GM21717 (cell line): Measurements from ENCODE around the gene FHOD3.
A peak's percentile ranks its signal among the peaks of the same experiment; 100 is the strongest.

Experiments used
- ATAC-seq: cut with Tn5 transposase; IDR thresholded peaks from one replicate; pipeline ENCODE4 v1.9.1; 2021; ENCODE audit warnings: mild to moderate bottlenecking, moderate library complexity; ENCODE audit not compliant: unreplicated experiment

The FHOD3 gene

DNA sequence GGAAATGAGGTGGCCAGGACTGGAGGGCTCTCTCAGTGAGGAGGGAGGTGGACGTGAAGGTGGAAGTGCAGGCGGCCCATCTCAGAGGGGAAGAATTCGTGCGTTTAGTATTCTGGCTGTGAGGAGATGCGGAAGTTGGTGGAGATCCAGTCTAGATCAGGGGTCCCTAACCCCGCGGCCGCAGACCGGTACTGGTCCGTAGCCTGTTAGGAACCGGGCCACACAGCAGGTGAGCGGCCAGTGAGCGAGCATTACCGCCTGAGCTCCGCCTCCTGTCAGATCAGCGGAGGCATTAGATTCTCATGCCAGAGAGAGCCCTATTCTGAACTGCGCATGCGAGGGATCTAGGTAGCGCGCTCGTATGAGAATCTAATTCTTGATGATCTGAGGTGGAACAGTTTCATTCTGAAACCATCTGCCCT is 1.6 kb upstream of the FHOD3 start:
- ATAC-seq = no peak

DNA sequence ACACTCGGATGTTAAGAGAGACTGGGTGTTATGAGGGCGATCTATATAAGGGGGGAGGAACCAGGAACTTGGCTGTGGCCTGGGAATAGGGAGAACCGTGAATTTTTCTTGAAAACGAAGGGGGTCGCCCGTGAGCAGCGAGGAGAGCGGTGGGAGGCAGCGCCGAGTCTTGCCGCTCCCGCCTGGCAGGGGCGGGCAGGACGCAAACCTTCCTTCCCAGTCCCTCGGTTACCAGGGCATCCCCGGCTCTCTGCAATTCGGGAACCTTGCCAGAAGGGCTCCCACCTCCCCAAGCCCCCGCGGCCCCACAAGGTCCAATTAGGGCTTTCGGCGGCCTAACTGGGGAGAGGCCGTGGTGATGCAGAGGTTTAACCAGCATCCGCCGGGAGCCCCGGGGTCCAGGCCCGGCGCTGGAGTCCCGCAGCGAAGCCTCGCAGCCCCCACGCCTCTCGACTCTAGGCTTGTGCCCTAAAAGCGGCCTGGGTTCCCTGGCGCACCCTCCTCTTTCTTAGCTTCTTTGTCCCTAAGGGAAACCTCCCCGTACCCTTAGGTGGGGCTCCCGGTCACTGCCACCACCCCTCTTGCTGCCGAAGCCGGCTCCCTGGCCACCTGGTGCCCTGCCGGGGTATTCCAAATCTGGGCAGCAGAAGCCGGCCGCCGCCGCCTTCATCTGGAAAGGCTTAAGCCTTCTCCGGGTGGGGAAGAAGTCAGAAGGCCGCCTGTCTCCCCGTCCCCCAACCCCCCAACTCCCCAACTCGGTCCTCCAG is 680 bp upstream of the FHOD3 start:
- ATAC-seq = no peak

DNA sequence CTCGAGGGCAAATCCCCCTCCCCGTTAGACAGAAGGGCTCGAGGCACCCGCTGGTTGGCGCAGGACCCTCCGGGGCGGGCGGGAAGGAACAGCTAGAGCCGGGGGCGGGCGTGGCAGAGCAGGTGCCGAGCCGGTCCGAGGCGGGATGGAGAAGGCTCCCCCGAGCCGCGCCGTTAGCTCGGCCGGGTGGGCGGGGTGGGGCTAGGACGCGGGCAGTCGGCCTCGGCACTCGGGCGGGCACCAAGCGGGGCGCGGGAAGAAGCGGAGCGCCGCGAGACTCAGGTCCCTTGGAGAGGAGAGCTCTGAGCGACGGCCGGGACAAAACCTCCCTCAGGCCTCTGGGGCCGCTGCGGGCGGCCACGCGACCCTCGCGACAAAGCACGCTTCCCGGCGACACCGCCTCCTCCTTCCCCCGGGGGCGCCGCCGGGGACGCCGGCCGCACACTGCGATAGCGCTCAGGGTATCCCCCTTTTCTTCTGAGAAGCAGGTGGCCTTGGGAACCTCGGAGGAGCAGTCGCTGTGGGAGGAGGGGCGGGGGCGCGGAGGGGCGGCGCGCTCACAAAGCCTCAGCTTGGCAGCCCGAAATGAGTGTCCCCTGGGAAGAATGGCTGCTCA is 721 bp downstream of the FHOD3 start:
- ATAC-seq = peak; percentile 26

DNA sequence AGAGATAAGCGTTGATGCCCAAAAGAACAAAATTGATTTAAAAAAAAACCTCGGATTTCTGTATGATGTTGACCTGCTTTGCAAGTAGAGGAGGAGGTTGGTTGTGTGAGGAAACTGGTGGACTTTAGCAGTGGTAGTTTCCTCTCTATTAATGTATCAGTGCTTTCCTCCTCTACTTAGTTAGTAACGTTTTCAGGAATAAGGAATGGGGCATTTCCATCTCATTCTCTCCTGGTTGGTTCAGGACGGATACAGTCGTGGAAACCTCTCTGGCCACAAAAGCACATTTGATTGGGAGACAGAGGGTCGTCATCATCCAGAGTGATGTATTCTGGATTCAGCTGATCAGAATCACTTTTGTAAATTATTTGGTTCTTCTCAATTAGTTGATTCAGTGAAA is 1.5 kb downstream of the FHOD3 start:
- no peak for ATAC-seq

DNA sequence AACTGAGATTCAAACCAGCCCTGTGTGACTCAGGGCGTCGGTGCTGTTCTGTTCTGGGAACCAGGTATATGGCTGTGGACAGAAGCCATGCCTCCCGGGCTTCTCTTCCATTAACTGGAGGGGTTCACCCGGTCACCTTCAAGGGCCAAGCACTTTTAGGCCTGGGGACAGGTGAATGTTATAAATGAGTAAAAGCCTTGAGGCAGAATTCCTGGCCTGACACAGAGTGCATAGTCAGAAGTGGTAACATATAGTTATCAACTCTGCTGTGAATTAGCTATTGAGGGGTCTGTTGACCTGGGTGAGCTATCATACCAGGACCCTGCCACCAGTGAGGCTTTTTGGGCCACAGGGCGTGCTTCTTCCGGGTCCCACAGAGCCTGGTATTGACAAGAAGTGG is 2.7 kb downstream of the FHOD3 start:
- no peak for ATAC-seq

DNA sequence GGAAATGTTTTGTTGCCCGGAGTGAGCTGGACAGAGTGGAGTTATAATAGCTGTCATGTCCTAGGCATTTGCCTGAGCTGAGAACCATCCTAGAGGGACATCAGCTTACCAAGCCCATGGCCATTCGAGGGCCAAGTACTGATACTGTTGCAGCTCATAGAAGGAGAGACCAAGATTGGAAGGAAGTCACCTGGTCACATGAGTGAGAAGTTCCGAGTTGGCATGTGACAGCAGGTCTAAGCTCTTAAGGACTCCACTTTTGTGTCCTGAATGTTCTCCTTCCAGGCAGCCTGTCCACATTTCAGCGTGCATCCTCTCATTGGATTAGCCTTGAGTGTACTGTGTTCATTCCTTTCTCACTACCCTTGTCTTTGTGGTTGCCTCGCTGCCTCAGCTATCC is 4.4 kb downstream of the FHOD3 start:
- no peak for ATAC-seq

DNA sequence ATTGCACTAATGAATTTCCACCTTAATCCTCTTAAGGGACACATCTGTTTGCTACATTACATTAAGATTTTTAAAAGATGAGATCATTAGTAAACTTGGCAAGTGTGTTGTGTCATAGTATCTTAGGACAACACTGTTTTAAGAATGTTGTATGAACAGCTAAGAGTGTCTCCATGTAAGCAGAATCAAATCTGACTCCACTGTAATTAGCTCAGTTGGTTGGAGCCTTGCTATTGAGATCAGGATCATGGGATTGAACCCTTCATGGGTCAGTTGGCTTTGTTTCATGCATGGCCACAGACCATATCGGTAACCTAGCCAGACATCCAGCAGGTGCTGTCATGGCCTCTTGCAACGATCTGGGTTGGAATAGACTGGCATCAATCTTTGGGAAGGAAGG is 5.2 kb downstream of the FHOD3 start:
- ATAC-seq = no peak

DNA sequence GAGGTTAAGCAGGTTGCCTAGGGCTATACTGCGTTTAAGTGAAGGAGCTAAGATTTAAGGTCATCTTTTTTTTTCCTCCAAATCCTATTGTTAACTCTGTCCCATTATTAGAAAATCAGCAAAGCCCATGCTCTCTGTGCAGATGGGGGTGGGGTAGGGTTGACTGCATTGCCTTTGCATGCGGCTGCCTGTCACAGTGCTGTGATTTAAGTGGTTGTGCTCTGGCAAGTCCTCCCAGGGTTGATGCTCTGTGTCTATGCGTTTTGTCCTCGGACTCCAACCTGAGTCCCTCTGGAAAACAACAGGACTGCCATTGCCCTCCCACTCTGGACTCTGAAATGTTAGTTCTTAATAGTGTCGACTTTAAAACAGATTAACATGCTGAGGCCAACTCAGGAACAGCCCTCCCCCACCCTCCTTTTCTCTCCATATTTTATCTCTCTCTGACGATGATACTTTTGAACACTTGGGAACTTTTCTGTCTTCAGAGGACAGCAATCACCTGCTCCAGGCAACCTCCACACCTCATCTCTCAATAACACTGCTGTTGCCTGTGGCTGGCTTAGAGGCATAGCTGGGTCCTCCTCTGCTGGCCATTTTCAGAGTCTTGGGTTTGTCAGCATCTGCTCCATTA is 5.8 kb downstream of the FHOD3 start:
- no peak for ATAC-seq

DNA sequence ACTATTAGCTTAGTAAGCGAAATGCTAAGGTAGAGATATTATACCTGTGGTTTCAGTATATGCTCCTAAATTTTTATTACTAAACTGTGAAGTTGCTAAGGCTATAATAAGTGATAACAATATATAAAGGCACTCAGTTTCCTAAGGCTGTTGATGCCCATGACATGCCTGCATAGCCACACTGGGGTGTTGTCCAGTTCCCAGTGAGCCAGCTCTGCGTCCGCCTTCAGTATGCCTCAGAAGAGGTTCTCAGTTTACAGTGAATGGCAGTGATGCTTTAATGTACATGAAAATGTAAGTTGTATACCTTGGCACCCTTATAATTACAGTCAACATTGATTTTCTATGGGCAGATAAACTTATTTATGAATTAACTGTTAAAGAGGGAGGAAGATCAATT is 7.2 kb downstream of the FHOD3 start:
- ATAC-seq = no peak

DNA sequence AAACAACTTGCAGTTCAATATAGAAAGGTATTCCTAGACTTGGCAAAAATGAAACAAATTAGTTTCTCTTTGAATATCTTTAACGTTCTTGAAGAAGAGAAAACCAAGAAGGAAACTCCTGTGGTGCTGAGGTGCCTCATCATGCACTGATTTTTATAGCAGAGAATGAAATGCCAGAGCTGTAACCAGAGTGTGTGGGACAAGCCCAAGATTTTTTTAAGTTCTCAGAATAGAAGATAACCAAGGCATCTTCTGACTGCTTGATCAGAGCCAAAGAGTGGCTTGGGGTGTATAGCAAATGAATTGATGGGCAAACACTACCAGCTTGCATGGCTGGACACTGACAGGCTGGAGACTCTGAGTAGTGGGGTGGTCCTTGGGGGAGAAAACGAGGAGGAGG is 7.9 kb downstream of the FHOD3 start:
- ATAC-seq = no peak

DNA sequence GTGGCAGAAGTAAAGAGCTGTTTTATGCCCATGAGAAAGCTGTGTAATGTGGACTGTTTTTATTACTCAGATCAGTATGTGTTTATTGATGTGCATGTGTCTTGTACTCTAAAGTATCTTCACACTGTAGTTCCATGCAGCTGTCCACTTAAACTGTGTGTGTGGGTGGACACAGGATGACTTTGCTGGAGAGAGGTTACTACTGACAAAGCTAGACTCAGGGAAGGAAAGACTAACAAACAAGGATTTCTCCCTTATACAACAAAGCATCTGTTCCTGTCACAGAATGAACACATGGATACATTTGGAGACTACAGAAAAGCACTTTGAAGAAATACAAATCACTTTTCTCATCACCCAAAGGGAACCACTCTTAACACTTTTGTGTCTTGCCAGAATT is 10.0 kb downstream of the FHOD3 start:
- ATAC-seq = no peak

DNA sequence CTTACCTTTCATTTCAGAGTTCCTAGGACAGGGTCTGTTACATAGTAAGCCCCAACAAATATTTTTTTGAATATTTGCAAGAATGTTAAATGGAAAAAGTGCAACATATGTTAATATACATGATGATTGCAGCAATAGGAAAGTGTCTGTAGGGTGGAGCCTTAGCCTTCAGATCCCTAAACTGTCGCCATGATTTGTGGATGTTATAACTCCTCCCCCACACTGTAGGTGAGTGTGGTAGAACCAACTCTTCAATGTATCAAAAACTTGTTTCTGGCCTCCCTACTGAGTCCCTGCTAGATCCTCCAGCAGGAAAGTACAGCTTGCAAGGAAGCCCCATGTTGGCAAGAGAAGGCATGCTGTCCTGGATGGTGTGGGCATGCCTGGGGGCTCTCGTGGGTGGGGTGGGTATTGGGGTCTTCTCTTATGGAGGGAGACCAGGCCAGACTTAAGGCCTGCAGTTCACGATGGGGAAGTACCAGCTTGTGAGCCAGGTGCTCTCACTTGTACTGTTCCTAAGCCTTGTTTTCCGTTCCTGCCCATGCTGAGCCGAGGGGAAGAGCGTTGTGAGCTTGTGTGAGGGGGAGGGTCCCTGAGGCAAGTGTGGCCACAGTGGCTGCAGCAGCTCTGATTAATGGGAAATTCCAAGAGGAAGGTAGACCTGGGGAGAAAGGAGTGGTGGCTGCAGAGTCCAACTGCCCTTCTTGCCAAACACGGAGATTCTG is 11.4 kb downstream of the FHOD3 start:
- no peak for ATAC-seq

DNA sequence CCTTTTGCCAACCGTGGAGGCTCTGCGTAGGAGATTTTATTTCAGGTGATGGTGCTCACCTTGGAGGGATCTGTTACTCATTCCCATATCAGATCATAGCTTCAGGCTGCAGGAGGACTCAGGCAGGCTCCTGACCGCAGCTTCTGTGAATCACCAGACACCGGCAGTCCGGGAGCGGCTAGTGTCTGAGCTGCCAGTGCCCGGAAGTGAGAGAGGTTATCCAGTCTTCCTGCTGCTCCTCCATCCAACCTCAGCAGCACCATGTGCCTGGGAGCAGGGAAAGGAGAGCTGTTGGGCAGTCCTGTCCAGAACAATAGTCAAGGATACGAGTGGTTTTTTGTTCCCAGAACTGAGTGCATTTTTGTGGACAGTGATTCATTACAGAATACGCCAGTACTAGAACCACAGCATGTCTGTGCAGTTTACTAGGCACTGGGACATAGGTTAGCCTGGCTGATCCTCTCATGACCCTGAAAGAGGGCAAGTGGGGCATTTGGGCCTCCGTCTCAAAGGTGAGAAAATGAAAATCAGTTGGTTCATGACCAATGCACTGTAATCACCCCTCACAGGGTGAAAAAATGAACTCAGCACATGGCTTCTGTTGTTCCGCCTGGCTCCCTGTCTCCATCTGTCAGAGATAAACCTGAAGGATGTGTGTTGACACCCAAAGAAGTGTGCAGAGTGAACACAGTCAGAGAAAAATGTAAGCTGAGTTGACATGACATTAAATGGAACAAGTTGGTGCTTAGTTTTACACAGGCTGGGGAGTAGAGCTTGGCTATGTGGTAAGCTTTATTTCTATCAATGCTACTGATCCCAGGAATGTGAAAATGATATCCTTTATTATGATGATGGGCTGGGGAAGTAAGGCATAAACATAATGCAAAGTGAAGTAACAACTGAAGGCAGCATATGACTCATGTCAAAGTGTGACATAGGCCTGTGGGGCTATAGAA is 12.2 kb downstream of the FHOD3 start:
- ATAC-seq = no peak

DNA sequence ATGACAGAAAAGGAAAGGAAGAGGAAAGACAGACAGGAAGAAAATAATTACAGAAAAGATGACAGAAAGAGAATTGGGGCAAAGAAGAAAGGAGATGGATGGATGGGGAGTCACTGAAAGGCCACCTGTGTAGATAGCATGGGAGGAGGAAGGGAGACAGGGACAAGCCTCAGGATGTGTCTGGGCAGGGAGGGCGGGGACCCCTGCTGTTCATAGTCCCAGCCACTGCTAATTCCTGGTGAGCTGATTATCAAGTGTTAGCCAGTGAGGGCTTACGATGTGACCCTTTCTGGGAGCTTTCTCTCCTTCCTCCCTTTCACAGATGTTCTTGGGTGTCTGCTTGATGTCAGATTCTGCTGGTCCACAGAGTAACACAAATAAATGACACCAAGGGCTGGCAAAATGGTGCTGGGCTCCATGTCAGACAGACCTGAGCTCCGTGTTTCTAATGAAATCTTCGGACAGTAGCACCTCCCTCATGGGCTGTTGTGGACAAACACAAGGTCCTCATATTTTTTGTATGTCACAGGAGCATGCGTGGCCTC is 13.6 kb downstream of the FHOD3 start:
- ATAC-seq = no peak

DNA sequence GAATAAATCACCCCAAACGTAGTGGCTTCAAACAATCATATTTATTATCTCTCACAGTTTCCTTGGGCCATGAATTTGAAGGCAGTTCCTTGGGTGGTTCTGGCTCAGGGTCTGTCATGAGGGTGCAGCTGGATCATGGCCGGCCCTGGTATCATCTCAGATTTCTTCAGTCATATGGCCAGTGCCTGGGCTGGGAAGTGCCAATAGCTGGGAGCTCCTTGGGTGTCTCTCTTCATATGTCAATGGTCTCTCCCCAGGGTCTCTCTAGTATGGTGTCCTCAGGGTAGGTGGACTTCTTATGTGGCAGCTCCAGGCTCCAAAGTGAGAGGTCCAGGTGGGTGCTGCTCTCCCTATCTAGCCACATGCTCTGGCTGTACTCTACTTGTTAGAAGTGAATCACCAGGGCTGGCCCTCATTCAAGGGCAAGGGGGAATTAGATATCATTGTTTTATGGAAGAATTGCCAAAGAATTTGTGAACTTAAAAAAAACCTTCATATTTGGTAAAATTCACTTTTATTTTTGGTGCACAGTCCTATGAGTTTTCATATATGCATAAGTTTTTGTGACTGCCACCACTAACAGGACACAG is 15.4 kb downstream of the FHOD3 start:
- no peak for ATAC-seq

DNA sequence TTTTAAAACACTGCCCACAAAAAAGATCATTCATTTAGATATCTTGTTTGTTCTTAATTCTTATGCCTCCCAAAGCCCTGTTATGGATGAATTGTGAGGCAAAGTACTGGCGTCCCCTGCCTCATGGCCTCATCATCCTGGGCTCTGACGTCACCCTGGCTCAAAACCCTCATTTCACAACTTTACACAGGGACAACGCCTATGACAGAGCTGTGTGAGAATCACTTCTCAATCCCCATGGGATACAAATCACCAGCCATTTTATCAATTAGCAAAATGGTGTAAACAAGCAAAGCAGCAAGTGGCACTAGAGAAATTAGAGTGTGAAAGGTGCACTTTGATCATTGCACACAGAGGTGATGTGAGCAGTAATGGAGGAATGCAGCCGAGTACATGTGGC is 16.6 kb downstream of the FHOD3 start:
- ATAC-seq = no peak

DNA sequence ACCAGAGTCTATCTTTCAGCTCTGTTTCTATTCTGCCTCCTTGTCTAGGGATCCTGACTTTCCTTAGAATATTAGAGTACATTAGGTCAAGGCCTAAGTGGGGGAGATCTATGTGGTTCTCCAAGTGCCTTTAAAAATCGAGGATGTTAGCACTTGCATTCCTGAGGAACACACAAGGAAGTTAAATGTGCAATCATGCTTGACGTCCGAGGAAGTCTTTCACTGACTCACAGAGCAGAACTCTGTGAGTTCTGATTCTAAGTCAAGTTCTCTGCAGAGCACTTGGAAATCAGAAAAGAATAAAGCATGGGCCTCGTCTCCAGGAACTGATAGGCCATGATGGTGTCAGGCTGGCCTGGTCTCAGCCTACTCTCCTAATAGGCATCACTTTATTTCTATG is 17.2 kb downstream of the FHOD3 start:
- no peak for ATAC-seq

DNA sequence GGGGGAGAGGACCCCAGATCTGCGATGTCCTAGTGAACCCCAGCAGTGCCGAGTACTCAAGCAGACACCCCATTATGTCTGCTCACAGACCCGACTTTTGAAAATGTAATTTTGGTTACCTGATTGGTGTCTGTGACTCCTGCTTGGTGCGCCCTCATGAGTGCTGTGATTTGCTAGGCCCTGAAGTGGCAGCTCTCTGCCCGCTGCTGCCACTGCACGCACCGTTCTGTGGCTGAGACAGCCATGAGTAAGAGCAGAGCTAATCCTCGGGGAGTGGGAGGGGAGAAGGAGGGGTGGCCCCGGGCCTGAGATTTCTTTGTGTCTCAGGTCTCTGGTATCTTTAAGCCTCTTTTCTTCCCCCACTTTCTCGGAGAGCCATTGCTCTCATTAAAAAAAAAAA is 18.2 kb downstream of the FHOD3 start:
- ATAC-seq = no peak

DNA sequence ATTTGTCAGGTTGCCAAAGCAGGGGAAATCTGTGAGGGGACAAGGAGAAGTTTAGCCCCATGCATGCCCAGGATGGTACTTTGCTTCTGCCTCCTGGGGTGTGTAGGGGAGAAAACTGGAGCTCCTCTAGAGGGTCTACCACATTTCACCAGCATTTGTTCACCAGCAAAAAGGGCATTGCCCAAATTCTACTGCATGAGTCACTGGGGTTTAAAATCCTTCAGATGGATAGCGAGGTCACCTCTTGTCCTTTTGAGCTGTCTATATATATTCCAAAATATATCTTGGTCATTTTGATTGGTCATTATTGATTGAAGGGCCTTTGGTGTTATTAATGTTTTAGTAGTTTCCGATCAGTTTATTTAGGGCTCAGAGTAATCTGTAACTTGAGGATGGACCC is 18.7 kb downstream of the FHOD3 start:
- no peak for ATAC-seq
